HepG2 (cell line): ENCODE measurements around the gene EEPD1. TPM values are rescaled to one million over a fixed set of nuclear protein-coding genes. Genes with fewer than 3 reads are reported as not detected.

Experiments
- ATAC-seq: fragments of 200-7000 bp; cut with Tn5 transposase; 3 replicates; pipeline ENCODE4 v1.9.1; 2020; ENCODE audit warnings: mild to moderate bottlenecking, moderate library complexity
- BruUV-seq: library from RNA; stranded (reverse); fragments of 400-500 nt; replicated peaks from 2 replicates; lab custom pipeline; 2021; lab: Mats Ljungman, UMichigan
- CTCF ChIA-PET: fragments of 300-600 bp; formaldehyde crosslinking; extraction: SDS; loops from one replicate; lab custom pipeline; 2021; ENCODE audit warnings: low total read pairs, inconsistent platforms, low intra/inter-chr PET ratio; lab: Yijun Ruan, JAX
- POLR2A ChIA-PET: fragments of 350-600 bp; sonication (Branson Sonifier 250); formaldehyde crosslinking; loops from one replicate; lab custom pipeline; 2020; ENCODE audit warnings: antibody characterized with exemption, inconsistent platforms; lab: Yijun Ruan, JAX
- DNase-seq: peaks from one replicate; pipeline ENCODE4 v3.0.0-alpha.2; 2015; ENCODE audit warnings: low spot score
- FAIRE-seq: peaks from 3 replicates; lab custom pipeline; 2011; peaks lifted over from hg19 to GRCh38; lab: Jason Lieb, UNC
- H2AFZ ChIP-seq: one replicate; pipeline ENCODE4 v1.6.1; 2011; ENCODE audit warnings: low read length, inconsistent platforms
- H3K27ac ChIP-seq: fragments of 300-600 bp; 3 replicates; pipeline ENCODE4 v1.8.0; 2011; ENCODE audit warnings: mixed run types, mild to moderate bottlenecking, mixed read lengths, low read length, inconsistent platforms; ENCODE audit not compliant: insufficient read depth; ENCODE audit errors: extremely low read length
- H3K27me3 ChIP-seq, 2 experiments: fragments of 200-600 bp in 1 of 2; 2 replicates in 1 of 2; 3 replicates in 1 of 2; pipeline versions ENCODE4 v1.6.0 to v1.8.0; 2011; ENCODE audit warnings: low read length in 2 of 2, mild to moderate bottlenecking in 2 of 2, moderate library complexity in 2 of 2, inconsistent platforms in 1 of 2; ENCODE audit not compliant: insufficient read depth in 2 of 2, control insufficient read depth in 1 of 2
- H3K36me3 ChIP-seq, 2 experiments: fragments of 200-600 bp in 1 of 2; replicated peaks in 1 of 2; 2 replicates in 1 of 2; 3 replicates in 1 of 2; pipeline versions ENCODE4 v1.5.1 to v1.8.0; 2011; ENCODE audit warnings: low read length in 2 of 2, inconsistent platforms in 1 of 2; ENCODE audit not compliant: insufficient read depth in 2 of 2, control insufficient read depth in 1 of 2
- H3K4me1 ChIP-seq: 2 replicates; pipeline ENCODE4 v1.5.1; 2012; ENCODE audit warnings: low read length, inconsistent platforms; ENCODE audit not compliant: insufficient read depth
- H3K4me2 ChIP-seq: 2 replicates; pipeline ENCODE4 v1.6.0; 2011; ENCODE audit warnings: low read depth, low read length, inconsistent platforms
- H3K4me3 ChIP-seq, 3 experiments: fragments of 200-600 bp in 1 of 3; sonication (generic), shearing (Covaris generic) in 1 of 3; replicated peaks in 1 of 3; 2 replicates each; pipeline ENCODE4 v1.5.1; 2011 to 2016; ENCODE audit warnings: low read length in 3 of 3, inconsistent platforms in 2 of 3, low read depth in 2 of 3, mild to moderate bottlenecking in 2 of 3, control low read depth in 1 of 3, mixed read lengths in 1 of 3; ENCODE audit not compliant: insufficient read depth in 1 of 3
- H3K79me2 ChIP-seq: one replicate; pipeline ENCODE4 v1.6.1; 2011; ENCODE audit warnings: low read length, inconsistent platforms; ENCODE audit not compliant: insufficient read depth
- H3K9ac ChIP-seq: 2 replicates; pipeline ENCODE4 v1.6.0; 2011; ENCODE audit warnings: mild to moderate bottlenecking, low read depth, low read length, inconsistent platforms; ENCODE audit not compliant: insufficient read depth
- H3K9me3 ChIP-seq: 2 replicates; pipeline ENCODE4 v1.5.1; 2012; ENCODE audit warnings: mild to moderate bottlenecking, low read length
- H4K20me1 ChIP-seq: 2 replicates; pipeline ENCODE4 v1.6.0; 2011; ENCODE audit warnings: inconsistent platforms, mild to moderate bottlenecking, low read length, moderate library complexity; ENCODE audit not compliant: insufficient read depth
- MAFK ChIP-seq, 2 experiments: IDR thresholded peaks in 1 of 2; conservative IDR thresholded peaks in 1 of 2; 2 replicates each; pipeline ENCODE4 v1.6.1; 2011; ENCODE audit warnings: improper control_type of control experiment in 2 of 2, low read length in 2 of 2
- SALL1 ChIP-seq: sonication (generic); formaldehyde crosslinking; IDR thresholded peaks from 2 replicates; pipeline ENCODE4 v1.8.0; 2022; ENCODE audit warnings: mild to moderate bottlenecking, missing genetic modification reagents
- ZBTB40 ChIP-seq, 2 experiments: fragments of 450-650 bp in 1 of 2; sonication (generic) in 1 of 2; formaldehyde crosslinking in 1 of 2; IDR thresholded peaks; 2 replicates each; pipeline versions ENCODE4 v1.6.1 to v1.8.0; 2016 to 2022; ENCODE audit warnings: antibody characterized with exemption in 1 of 2, mild to moderate bottlenecking in 1 of 2, missing genetic modification reagents in 1 of 2
- WGBS: methylation state at CpG from one replicate; pipeline ENCODE4 v1.1.6; 2017; ENCODE audit warnings: low lambda C conversion rate; 5-methylcytosine and 5-hydroxymethylcytosine counted together
- in situ Hi-C: cut with HindIII; loops from 2 replicates; pipeline ENCODE4 v1.10.0; 2017; ENCODE audit warnings: low pct_unique_long_range_greater_than_20kb; ENCODE audit not compliant: extremely low pct_ligation_motif_present
- intact Hi-C: fragments of 100-400 bp; cut with micrococcal nuclease; formaldehyde crosslinking; loops from one replicate; pipeline ENCODE4 v1.10.0; 2022; ENCODE audit not compliant: unreplicated experiment
- polyA plus RNA-seq, 8 experiments: library from polyadenylated mRNA; depleted of rRNA in 3 of 8; stranded (reverse) in 7 of 8; unstranded in 1 of 8; fragments of >200 nt; fragmentation: Illumina TruSeq in 4 of 8; extraction: Trizol in 4 of 8; gene quantifications; 2 replicates each; pipeline versions ENCODE4 v1.2.1 to v1.2.3, GENCODE V29; 2011 to 2016; ENCODE audit warnings: low read depth in 4 of 8, missing spikeins in 1 of 8, mixed read lengths in 1 of 8; ENCODE audit not compliant: insufficient read depth in 1 of 8
- total RNA-seq, 5 experiments: library from RNA; depleted of rRNA; stranded (reverse); fragments of >200 nt; fragmentation: Illumina TruSeq; extraction: Trizol; gene quantifications; 2 replicates each; pipeline ENCODE4 v1.2.3, GENCODE V29; 2016; ENCODE audit warnings: low read depth in 1 of 5

EEPD1 gene
- total and polyA plus RNA-seq, 2 of the 13 experiments (the other 11 are each of a cell fraction or from before 2014, with no cell fraction given), result 10.1 to 16.4 TPM

- in situ Hi-C loops, result no loop called here
- DNase-seq (no peak), FAIRE-seq (no peak), ATAC-seq (no peak)
- Histone ChIP-seq H3K27ac (no peak overlapping the region), H3K79me2 (peaks cover 52% of the 10 kb centered on the region), H3K4me1 (peaks cover 55% of the 10 kb centered on the region), H3K9ac (no peak overlapping the region), H2AFZ (no peak overlapping the region), H3K4me2 (no peak overlapping the region), H3K36me3 (peaks cover 0 to 18% of the 10 kb centered on the region in 2 experiments; a peak in 2 of 5 replicates), H3K4me3 (no peak overlapping the region), H4K20me1 (peaks cover 2% of the 10 kb centered on the region; the same call in 1 of the 2 replicates), H3K27me3 (no peaks in the 10 kb centered on the region), H3K9me3 (no peaks in the 10 kb centered on the region)
- intact Hi-C loops, result loop anchor here (1.0 to 2.0 kb wide), 2 partner anchors 9 to 47 kb away; no protein-coding TSS in a partner anchor
- ChIA-PET CTCF (no interaction called here), POLR2A (interaction anchor here (0.7 to 1.2 kb wide), 3 partner anchors 9 to 465 kb away, joined by 3 to 4 read pairs (median 3); no protein-coding TSS in a partner anchor)
- WGBS, result 96% methylated on average over 4 of the region's 4 CpGs
- TF ChIP-seq ZBTB40 (IDR thresholded peaks at IDR 0.05), result no peak
- no peak for TF ChIP-seq ZBTB40 (CRISPR knock-in tag; IDR thresholded peaks at IDR 0.05)
- TF ChIP-seq SALL1 (CRISPR knock-in tag), result no peak
- peak; percentile 28 to 32; a peak in 1 of 4 replicates for TF ChIP-seq MAFK (conservative IDR thresholded peaks at IDR 0.05 in 1 of 2, IDR thresholded peaks at IDR 0.05 in 1 of 2; ENCODE audit: low read length in 2 of 2)
- no TSS peak for BruUV-seq
These were observed 12.7 kb downstream of the EEPD1 start for GRCh38 chr7:36165802-36166201.
